B cell (primary cell): ENCODE data around the gene MIDN. TPM values are rescaled to one million over a fixed set of nuclear protein-coding genes. Genes with fewer than 3 reads are reported as not detected.

Experiments
- ATAC-seq: fragments of 200-7000 bp; cut with Tn5 transposase; one replicate; pipeline ENCODE4 v1.10.0; 2021; ENCODE audit warnings: low read depth, mild to moderate bottlenecking, moderate number of reproducible peaks, moderate library complexity
- CTCF ChIA-PET: fragments of 350-600 bp; sonication (Branson Sonifier 250); formaldehyde crosslinking; loops from one replicate; lab custom pipeline; 2021; ENCODE audit warnings: antibody characterized with exemption, inconsistent platforms; lab: Charles Lee
- POLR2A ChIA-PET: fragments of 350-600 bp; sonication (Branson Sonifier 250); formaldehyde crosslinking; loops from one replicate; lab custom pipeline; 2021; ENCODE audit warnings: antibody characterized with exemption; lab: Charles Lee
- DNase-seq: peaks from one replicate; pipeline ENCODE4 v3.0.0; 2013
- H2AFZ ChIP-seq: 2 replicates; pipeline ENCODE4 v1.6.1; 2012; ENCODE audit warnings: mild to moderate bottlenecking, low read depth, low read length; ENCODE audit not compliant: insufficient read depth, poor library complexity, severe bottlenecking
- H3K27ac ChIP-seq, 2 donors: 1 replicate in 1 of 2; 2 replicates in 1 of 2; pipeline ENCODE4 v1.5.1; 2012 to 2013; ENCODE audit warnings: low read length in 2 of 2, mild to moderate bottlenecking in 2 of 2, moderate library complexity in 1 of 2
- H3K27me3 ChIP-seq, 4 experiments: fragments of 200-600 bp in 1 of 4; sonication (generic) in 1 of 4; replicated peaks in 1 of 4; 1 replicate in 2 of 4; 2 replicates in 2 of 4; pipeline versions ENCODE4 v1.6.1 to v1.7.0; 2013 to 2016; ENCODE audit warnings: low read length in 3 of 4, mild to moderate bottlenecking in 2 of 4, mixed read lengths in 1 of 4, moderate library complexity in 1 of 4; ENCODE audit not compliant: insufficient read depth in 4 of 4, control insufficient read depth in 3 of 4; ENCODE audit errors: control extremely low read depth in 1 of 4
- H3K36me3 ChIP-seq, 2 experiments: replicated peaks in 1 of 2; 1 replicate in 1 of 2; 2 replicates in 1 of 2; pipeline versions ENCODE4 v1.6.1 to v1.7.1; 2013; ENCODE audit warnings: low read length in 1 of 2; ENCODE audit not compliant: insufficient read depth in 2 of 2, control insufficient read depth in 1 of 2; ENCODE audit errors: control extremely low read depth in 1 of 2, extremely low read depth in 1 of 2
- H3K4me1 ChIP-seq, 2 donors: fragments of 200-600 bp in 1 of 2; sonication (generic) in 1 of 2; 1 replicate in 1 of 2; 2 replicates in 1 of 2; pipeline versions ENCODE4 v1.5.1 to v1.6.1; 2013 to 2017; ENCODE audit warnings: low read length in 2 of 2; ENCODE audit not compliant: control insufficient read depth in 2 of 2, insufficient read depth in 2 of 2
- H3K4me2 ChIP-seq: replicated peaks from 2 replicates; pipeline ENCODE3; 2012; ENCODE audit warnings: mild to moderate bottlenecking, low read depth, low read length; ENCODE audit not compliant: poor library complexity, severe bottlenecking
- H3K4me3 ChIP-seq, 5 experiments: fragments of 200-600 bp in 1 of 5; sonication (generic) in 1 of 5; 1 replicate in 3 of 5; 2 replicates in 2 of 5; pipeline versions ENCODE4 v1.5.1 to v1.7.0; 2011 to 2016; ENCODE audit warnings: low read length in 4 of 5, mild to moderate bottlenecking in 4 of 5, low read depth in 2 of 5, control low read depth in 1 of 5, moderate library complexity in 1 of 5; ENCODE audit not compliant: insufficient read depth in 1 of 5; ENCODE audit errors: control extremely low read depth in 1 of 5, extremely low read depth in 1 of 5
- H3K79me2 ChIP-seq: fragments of 200-600 bp; sonication (generic); one replicate; pipeline ENCODE4 v1.6.0; 2016; ENCODE audit warnings: low read length; ENCODE audit not compliant: control insufficient read depth, insufficient read depth
- H3K9ac ChIP-seq: fragments of 200-600 bp; sonication (generic); 2 replicates; pipeline ENCODE4 v1.6.1; 2017; ENCODE audit warnings: mild to moderate bottlenecking, low read length, moderate library complexity
- H3K9me3 ChIP-seq, 3 donors: one replicate each; pipeline versions ENCODE4 v1.6.1 to v1.7.1; 2013; ENCODE audit warnings: low read length in 2 of 3; ENCODE audit not compliant: control insufficient read depth in 2 of 3, insufficient read depth in 1 of 3; ENCODE audit errors: control extremely low read depth in 1 of 3
- H4K20me1 ChIP-seq: 2 replicates; pipeline ENCODE4 v1.6.0; 2012; ENCODE audit warnings: mild to moderate bottlenecking, low read length; ENCODE audit not compliant: insufficient read depth, control insufficient read depth, poor library complexity, severe bottlenecking
- H3K27ac Mint-ChIP-seq: one replicate; pipeline ENCODE4 v1.8.0; 2021; ENCODE audit warnings: mixed read lengths
- H3K27me3 Mint-ChIP-seq: one replicate; pipeline ENCODE4 v1.8.0; 2021; ENCODE audit warnings: mixed read lengths
- H3K4me1 Mint-ChIP-seq: one replicate; pipeline ENCODE4 v1.8.0; 2021; ENCODE audit warnings: mixed read lengths
- H3K4me3 Mint-ChIP-seq: one replicate; pipeline ENCODE4 v1.8.0; 2021; ENCODE audit warnings: mixed read lengths
- H3K9me3 Mint-ChIP-seq: one replicate; pipeline ENCODE4 v1.8.0; 2022; ENCODE audit warnings: mixed read lengths; ENCODE audit not compliant: insufficient read depth
- CTCF ChIP-seq: fragments of 200-600 bp; IDR thresholded peaks from one replicate; pipeline ENCODE4 v1.8.0; 2022; ENCODE audit warnings: antibody characterized with exemption, mild to moderate bottlenecking
- EZH2 ChIP-seq: IDR thresholded peaks from 2 replicates; pipeline ENCODE4 v1.6.1; 2012; ENCODE audit warnings: borderline replicate concordance, low read depth, mild to moderate bottlenecking, moderate library complexity, low read length; ENCODE audit not compliant: insufficient read depth, poor library complexity, severe bottlenecking
- WGBS: methylation state at CpG from one replicate; pipeline ENCODE4 v1.1.5; 2013; ENCODE audit warnings: missing lambda C conversion rate; ENCODE audit not compliant: insufficient coverage; 5-methylcytosine and 5-hydroxymethylcytosine counted together
- intact Hi-C: fragments of 100-400 bp; cut with micrococcal nuclease; formaldehyde crosslinking; loops from one replicate; pipeline ENCODE4 v1.10.0; 2022
- polyA plus RNA-seq: library from polyadenylated mRNA; depleted of rRNA; stranded (reverse); fragments of >200 nt; gene quantifications from 2 replicates; pipeline ENCODE4 v1.2.3, GENCODE V29; 2012
- total RNA-seq, 2 donors: library from RNA; stranded (reverse); fragments of 120-200 nt in 1 of 2; gene quantifications; 1 replicate in 1 of 2; 2 replicates in 1 of 2; pipeline versions ENCODE4 v1.2.3 to v1.2.4, GENCODE V29; 2013 to 2022

Gene MIDN
- total and polyA plus RNA-seq, 2 donors (not counting 1 experiment from before 2014, with no cell fraction given): 98.5 to 156 TPM

DNA sequence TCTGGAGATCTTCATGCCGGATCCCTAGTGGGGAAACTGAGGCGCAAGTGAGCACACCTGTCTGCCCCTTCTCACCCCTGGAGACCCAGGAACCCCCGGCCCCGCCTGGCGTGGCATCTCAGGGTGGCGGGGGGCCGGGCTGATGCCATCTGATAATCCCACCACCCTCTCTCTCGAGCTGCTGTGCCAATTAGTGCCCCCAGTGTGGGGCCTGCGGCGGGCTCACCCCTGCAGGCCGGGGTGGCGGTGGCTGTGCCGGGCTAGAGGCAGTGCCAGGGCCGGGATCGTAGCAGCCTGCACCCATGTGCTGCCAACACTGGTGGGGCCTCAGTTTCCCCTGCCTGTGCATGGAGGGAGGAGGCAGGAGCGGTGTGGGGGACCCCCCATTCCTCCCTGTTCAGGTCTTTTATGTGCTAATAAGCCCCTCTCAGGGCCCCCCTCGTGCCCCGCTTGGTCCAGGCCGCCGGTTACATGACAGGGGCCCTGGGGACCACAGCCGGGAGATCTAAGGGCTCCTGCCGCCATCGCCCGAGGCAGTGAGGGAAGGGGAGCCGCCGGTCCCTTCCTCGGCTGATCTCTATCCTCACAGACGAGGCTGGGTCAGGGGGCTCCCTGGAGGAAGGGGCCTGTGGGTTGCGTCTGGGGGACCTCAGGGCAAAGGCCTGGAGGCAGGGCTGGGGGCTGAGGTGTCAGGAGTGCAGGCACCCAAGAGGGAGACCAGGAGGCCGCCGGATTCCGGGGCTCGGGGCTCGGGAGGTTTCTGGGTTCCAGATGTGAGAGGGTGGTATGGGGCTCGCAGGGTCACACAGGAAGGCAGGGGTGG lies 45.6 kb downstream of the MIDN start:
- H3K4me3 ChIP-seq: no peak overlapping the region
- H3K27ac ChIP-seq: no peak overlapping the region
- H3K4me3 Mint-ChIP-seq: no peak overlapping the region
- intact Hi-C loops: no loop called here
- H4K20me1 ChIP-seq: no peaks in the 10 kb centered on the region
- no peak overlapping the region for H2AFZ ChIP-seq
- H3K79me2 ChIP-seq: no peaks in the 10 kb centered on the region
- POLR2A ChIA-PET: no interaction called here
- ATAC-seq: no peak
- no peak overlapping the region for H3K27ac Mint-ChIP-seq
- WGBS: 67% methylated on average over 27 of the region's 35 CpGs
- DNase-seq: no peak
- H3K36me3 ChIP-seq: no peaks in the 10 kb centered on the region
- H3K9me3 Mint-ChIP-seq: no peaks in the 10 kb centered on the region
- peaks cover 0 to 67% (median 19%) of the 10 kb centered on the region in 4 experiments for H3K27me3 ChIP-seq
- TF ChIP-seq EZH2 (no peak), CTCF (no peak)
- no peak overlapping the region for H3K9ac ChIP-seq
- H3K4me1 ChIP-seq: peaks cover 13 to 25% of the 10 kb centered on the region in 2 donors
- peaks cover 0 to 12% (median 0%) of the 10 kb centered on the region in 3 donors for H3K9me3 ChIP-seq
- H3K4me1 Mint-ChIP-seq: peaks cover 8% of the 10 kb centered on the region
- H3K27me3 Mint-ChIP-seq: peaks cover 28% of the 10 kb centered on the region
- H3K4me2 ChIP-seq: no peak overlapping the region
- CTCF ChIA-PET: interaction anchor here (0.9 kb wide), 1 partner anchor 14 kb away, joined by 4 read pairs; no protein-coding TSS in a partner anchor

GRCh38 chr19:1294688-1295087 lies 46.3 kb downstream of the MIDN start:
- ChIA-PET CTCF (no interaction called here), POLR2A (no interaction called here)
- Histone ChIP-seq H2AFZ (no peak overlapping the region), H3K9me3 (peaks cover 0 to 12% (median 0%) of the 10 kb centered on the region in 3 donors), H3K4me3 (no peak overlapping the region), H3K27me3 (peaks cover 0 to 64% (median 17%) of the 10 kb centered on the region in 4 experiments), H3K4me1 (peaks cover 13 to 25% of the 10 kb centered on the region in 2 donors), H3K4me2 (peak overlapping the region; percentile 73), H4K20me1 (no peaks in the 10 kb centered on the region), H3K79me2 (no peaks in the 10 kb centered on the region), H3K36me3 (no peaks in the 10 kb centered on the region), H3K27ac (no peak overlapping the region), H3K9ac (no peak overlapping the region)
- no peak for ATAC-seq
- Mint-ChIP-seq H3K4me3 (no peak overlapping the region), H3K4me1 (peaks cover 8% of the 10 kb centered on the region), H3K27me3 (peaks cover 24% of the 10 kb centered on the region), H3K27ac (no peak overlapping the region), H3K9me3 (no peaks in the 10 kb centered on the region)
- 80% methylated on average over 14 of the region's 14 CpGs for WGBS
- TF ChIP-seq CTCF: no peak
- TF ChIP-seq EZH2: no peak
- no peak for DNase-seq
- intact Hi-C loops: no loop called here
